Stimulated activated CD8-positive, alpha-beta memory T cell treated with anti-CD3 and anti-CD28 coated beads, Interleukin-7, amount 100 ng/mL, for 1 hour (primary cell): ENCODE data around the gene VAT1.
"Not testable (repeated sequence)": the region's sequence is repeated elsewhere in the genome, so short reads cannot be mapped to it uniquely, and the experiment has no call there.

Experiments
- DNase-seq, 2 donors: peaks; one replicate each; pipeline ENCODE4 v3.0.0-alpha.2; 2020; ENCODE audit warnings: low read depth in 2 of 2

The VAT1 gene

GRCh38 chr17:43010667-43011308 lies 11.4 kb downstream of the VAT1 start:
- DNase-seq = no peak

GRCh38 chr17:43006639-43007551 lies 15.3 kb downstream of the VAT1 start, which contains the start of gene IFI35:
IFI35 (plus strand) TSS chr17:43006784; CDS start chr17:43006948, 164 bp downstream.
- DNase-seq = peak; percentile 70 to 75

DNA sequence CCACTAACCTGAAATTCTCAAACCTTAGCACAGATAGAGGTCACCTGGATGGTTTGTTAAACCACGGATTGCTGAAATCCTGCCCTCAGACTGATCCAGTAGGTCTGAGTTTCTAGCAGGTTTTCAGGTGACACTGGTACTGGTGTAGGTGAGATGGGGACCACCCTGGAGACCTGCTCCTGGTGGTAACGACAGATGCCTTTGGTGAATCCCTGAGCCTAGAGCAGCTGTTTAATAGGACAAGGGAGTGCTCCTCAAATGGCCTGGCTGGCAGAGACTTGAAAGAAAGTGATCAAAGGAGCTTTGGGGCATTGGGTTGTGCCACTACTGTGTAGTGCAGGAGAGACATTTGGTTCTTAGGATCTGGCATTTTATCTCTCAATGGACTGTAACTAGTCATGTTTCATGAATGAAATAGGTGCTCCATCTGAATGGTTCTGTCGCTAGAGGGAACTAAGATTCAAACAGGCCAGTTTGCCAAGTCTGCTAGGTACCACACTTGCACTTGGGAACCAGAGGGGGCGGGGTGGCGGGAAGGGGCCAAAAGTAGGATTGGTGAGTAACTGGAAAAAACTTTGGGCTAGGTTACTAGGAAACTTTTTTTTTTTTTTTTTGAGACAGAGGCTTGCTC lies 18.5 kb downstream of the VAT1 start:
- no peak for DNase-seq

DNA sequence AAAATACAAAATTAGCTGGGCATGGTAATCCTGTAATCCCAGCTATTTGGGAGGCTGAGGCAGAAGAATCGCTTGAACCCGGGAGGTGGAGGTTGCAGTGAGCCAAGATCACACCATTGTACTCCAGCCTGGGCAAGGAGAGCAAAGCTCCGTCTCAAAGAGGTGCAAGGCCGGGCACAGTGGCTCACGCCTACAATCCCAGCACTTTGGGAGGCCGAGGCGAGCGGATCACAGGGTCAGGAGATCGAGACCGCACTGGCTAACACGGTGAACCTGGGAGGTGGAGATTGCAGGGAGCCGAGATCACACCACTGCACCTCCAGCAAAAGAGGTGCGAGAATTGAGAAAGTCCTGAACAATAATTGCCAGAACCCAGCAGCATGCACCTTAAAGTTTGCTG lies 21.3 kb downstream of the VAT1 start:
- not testable (repeated sequence) for DNase-seq

GRCh38 chr17:42999003-42999525 lies 23.1 kb downstream of the VAT1 start:
- no peak for DNase-seq

- DNase-seq = peak; percentile 95 to 97
Measured at GRCh38 chr17:42997984-42998938, 23.9 kb downstream of the VAT1 start, which contains the start of gene RPL27. RPL27 (plus strand) TSS chr17:42998419; CDS start chr17:42998751, 332 bp downstream.

DNA sequence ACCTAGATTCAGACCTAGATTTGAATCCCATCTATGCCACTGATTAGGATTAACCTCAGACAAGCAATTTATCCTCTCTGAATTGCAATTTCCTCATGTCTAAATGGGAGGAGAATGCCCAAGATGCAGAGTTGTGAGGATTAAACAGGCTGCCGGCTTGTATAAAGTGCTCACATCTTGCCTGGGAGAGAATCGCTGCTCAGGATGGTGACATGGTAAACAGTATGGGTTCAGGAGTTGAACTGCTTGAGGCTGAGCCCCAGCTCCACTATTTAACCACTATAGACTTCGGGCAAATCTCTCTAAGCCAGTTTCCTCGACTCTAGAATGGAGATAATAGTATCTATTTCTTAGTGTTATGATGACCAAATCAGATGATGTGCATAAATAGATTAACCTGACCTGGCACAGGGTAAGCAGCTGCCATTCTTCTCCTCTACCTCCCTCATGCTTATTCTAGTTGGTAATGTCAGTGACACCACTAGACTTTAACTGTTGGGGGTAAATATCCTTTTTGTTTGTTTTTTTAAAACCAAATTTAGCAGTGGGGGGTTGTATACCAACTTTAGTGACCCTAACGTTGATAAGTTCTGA lies 24.7 kb downstream of the VAT1 start:
- no peak for DNase-seq

DNA sequence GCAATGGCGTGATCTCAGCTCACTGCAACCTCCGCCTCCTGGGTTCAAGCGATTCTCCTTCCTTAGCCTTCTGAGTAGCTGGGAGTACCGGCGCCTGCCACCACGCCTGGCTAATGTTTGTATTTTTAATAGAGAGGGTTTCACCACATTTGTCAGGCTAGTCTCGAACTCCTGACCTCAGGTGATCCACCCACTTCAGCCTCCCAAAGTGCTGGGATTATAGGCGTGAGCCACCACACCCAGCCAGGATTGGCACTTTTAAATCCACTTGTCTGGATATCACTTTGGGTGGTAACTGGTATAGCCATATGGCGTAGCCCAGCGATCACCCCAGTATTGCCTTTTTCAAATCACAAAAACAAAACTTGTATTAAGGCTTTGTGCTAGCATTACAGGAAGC lies 28.3 kb downstream of the VAT1 start:
- not testable (repeated sequence) for DNase-seq

DNA sequence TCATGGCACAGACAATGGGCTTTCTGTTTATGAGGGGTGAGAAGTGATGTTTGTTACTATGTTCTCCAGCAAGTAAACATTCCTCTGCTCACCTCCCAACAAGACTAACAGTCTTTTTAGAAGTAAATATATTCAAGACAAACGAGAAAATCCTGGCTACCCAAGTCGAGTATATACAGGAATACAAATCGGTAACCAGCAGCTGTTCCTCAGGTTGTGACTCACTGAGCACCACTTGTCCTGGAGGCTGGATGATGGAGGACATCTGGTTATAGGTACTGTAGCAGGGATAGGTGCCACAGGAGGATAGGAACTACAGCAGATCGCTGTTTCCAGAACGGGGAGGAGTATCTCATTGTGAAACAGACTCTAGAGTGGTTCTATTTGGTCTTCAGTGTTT lies 29.3 kb downstream of the VAT1 start:
- DNase-seq = no peak

GRCh38 chr17:42991471-42991870 lies 30.7 kb downstream of the VAT1 start:
- DNase-seq = no peak

- no peak for DNase-seq
Measured at GRCh38 chr17:42989726-42990652, 32.2 kb downstream of the VAT1 start.

GRCh38 chr17:42989141-42989540 lies 33.0 kb downstream of the VAT1 start:
- no peak for DNase-seq

- no peak for DNase-seq
Measured at GRCh38 chr17:42985225-42985624, 37.0 kb downstream of the VAT1 start.

DNA sequence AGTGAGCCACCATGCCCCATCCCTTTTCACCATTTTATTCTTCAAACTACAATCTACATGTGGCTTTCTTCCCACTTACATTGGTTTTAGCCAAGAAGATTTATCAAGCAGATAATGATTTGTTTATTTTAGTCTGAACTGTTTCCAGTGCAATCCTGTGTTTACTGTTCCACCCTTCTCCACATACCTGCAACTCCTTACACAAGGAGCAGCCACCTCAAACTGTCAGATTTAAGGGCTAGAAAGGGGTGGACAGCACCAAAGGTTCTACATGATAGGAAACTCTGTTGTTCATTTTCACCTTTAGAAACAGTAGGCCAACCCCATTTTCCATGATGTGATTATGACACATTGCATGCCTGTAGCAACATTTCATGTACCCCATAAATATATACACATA lies 39.9 kb downstream of the VAT1 start:
- no peak for DNase-seq

GRCh38 chr17:42980766-42981397 lies 41.3 kb downstream of the VAT1 start:
- DNase-seq = peak in 1 of 2 donors; percentile 29

DNA sequence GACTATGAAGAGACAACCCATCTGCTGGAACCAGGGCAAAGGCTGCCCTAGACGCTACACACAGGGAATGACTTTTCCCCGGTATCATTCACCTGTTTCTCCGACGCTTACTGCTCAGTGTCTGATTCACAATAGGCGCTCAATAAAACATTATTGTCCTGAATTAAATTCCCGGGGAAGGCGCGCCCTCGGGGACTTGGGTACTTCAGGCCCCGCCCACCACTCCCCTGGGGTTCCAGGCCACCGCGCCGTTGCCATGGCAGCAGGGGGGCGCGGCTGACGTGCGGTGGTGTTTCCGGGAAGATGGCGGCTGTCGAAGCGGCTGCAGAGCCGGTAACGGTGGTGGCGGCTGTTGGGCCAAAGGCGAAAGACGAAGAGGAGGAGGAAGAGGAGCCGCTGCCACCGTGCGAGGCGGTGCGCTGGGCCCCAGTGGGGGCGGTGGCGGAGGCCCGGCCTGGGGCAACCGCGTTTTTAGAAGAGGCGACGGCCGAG lies 41.9 kb downstream of the VAT1 start, which contains the start of gene RUNDC1:
Gene RUNDC1, plus strand, starts transcription at position 292 of the 492 bp plus-strand sequence. Its CDS starts 12 bp downstream, at position 304.
- peak; percentile 82 to 86 for DNase-seq

DNA sequence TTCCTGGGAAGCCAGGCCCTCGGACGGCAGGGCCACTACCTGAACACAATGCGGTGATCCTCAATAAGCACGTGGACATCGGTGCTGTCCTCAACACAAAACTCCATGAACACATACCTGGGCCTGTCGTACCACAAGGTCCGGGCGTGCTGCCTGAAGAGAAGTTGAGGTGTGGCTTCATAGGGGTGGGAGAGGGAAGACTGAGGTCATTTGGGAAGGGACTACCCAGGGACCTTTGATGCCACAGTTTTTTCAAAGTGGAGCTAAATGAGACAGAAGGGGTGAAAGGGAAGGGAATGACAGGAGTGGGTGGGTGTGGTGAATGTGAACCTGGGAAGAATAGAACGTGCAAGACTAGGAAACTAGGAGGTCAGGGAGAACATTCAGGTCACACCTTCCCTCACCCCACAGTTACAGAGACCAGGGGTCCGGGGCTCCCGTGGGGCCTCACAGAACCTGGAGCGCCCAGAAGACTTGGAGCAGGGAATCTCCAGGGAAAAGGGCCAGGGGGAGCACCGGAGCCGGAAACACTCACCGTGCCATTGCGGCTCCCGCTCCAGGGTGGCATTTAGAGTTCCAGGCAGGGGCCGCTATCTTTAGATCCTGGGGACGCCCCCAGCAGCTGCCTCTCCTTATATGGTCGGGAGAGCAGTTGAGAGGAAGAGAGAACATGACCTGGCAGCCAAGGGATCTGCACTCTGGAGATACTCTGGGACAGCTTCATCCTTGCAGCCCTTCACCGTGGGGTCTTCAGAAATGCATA lies 42.5 kb downstream of the VAT1 start, which contains the start of gene PTGES3L:
Gene PTGES3L, minus strand, starts transcription at position 570 of the 763 bp plus-strand sequence. Its CDS starts 27 bp downstream, at position 543.
- no peak for DNase-seq

GRCh38 chr17:42975701-42976100 lies 46.5 kb downstream of the VAT1 start:
- not testable (repeated sequence) for DNase-seq
